ENCODE data around the gene ZSCAN1.

GRCh38 chr19:58044886-58045285, 11.1 kb downstream of the ZSCAN1 start:
- TF ChIP-seq CHD1 (IDR thresholded peaks at IDR 0.05; ENCODE audit: low read depth, low read length) (no peak), CTCF (conservative IDR thresholded peaks at IDR 0.05; ENCODE audit: low read depth, low read length) (no peak), MXI1 (IDR thresholded peaks at IDR 0.05; ENCODE audit: borderline replicate concordance, low read depth, low read length) (no peak), RAD21 (IDR thresholded peaks at IDR 0.05; ENCODE audit: low read length) (no peak), CEBPB (IDR thresholded peaks at IDR 0.05; ENCODE audit: low read depth, low read length) (no peak), MAZ (IDR thresholded peaks at IDR 0.05; ENCODE audit: borderline replicate concordance, low read depth, low read length) (no peak), POLR2A (IDR thresholded peaks at IDR 0.05; ENCODE audit: low read depth, low read length) (no peak), RCOR1 (IDR thresholded peaks at IDR 0.05; ENCODE audit: insufficient replicate concordance, low read length) (no peak)
